KMS-11 (cell line): ENCODE results near the gene TRPV5.

Source experiments
- H2AFZ ChIP-seq: fragments of 200-600 bp; sonication (generic); 2 replicates; pipeline ENCODE4 v1.6.1; 2016; ENCODE audit warnings: antibody characterized with exemption, mixed run types, low read depth
- H3K27ac ChIP-seq: fragments of 200-600 bp; sonication (generic); 2 replicates; pipeline ENCODE4 v1.6.1; 2016; ENCODE audit warnings: mild to moderate bottlenecking, mixed run types
- H3K27me3 ChIP-seq: fragments of 200-600 bp; sonication (generic); 2 replicates; pipeline ENCODE4 v1.6.1; 2017; ENCODE audit warnings: mild to moderate bottlenecking, low read depth, mixed run types, moderate library complexity; ENCODE audit not compliant: insufficient read depth
- H3K36me3 ChIP-seq: fragments of 200-600 bp; sonication (generic); 2 replicates; pipeline ENCODE4 v1.6.1; 2017; ENCODE audit warnings: mild to moderate bottlenecking, mixed run types; ENCODE audit not compliant: insufficient read depth
- H3K4me1 ChIP-seq: fragments of 200-600 bp; sonication (generic); 2 replicates; pipeline ENCODE4 v1.6.1; 2016; ENCODE audit warnings: mild to moderate bottlenecking, low read depth, mixed run types; ENCODE audit not compliant: poor library complexity, severe bottlenecking
- H3K4me2 ChIP-seq: fragments of 200-600 bp; sonication (generic); 2 replicates; pipeline ENCODE4 v1.7.0; 2016; ENCODE audit warnings: mild to moderate bottlenecking, mixed run types
- H3K4me3 ChIP-seq: fragments of 200-600 bp; sonication (generic); IDR thresholded peaks from 2 replicates; pipeline ENCODE4 v1.6.1; 2017; ENCODE audit warnings: low read depth, low read length, mixed read lengths; ENCODE audit not compliant: insufficient read depth
- H3K79me2 ChIP-seq: fragments of 200-600 bp; sonication (generic); 2 replicates; pipeline ENCODE4 v1.6.1; 2016; ENCODE audit warnings: low read depth, mixed run types; ENCODE audit not compliant: insufficient read depth
- H3K9ac ChIP-seq: fragments of 200-600 bp; sonication (generic); 2 replicates; pipeline ENCODE4 v1.6.1; 2016; ENCODE audit warnings: mild to moderate bottlenecking, mixed run types
- H4K20me1 ChIP-seq: fragments of 200-600 bp; sonication (generic); 2 replicates; pipeline ENCODE4 v1.6.1; 2016; ENCODE audit warnings: mild to moderate bottlenecking, mixed run types; ENCODE audit not compliant: insufficient read depth
- CTCF ChIP-seq: fragments of 200-600 bp; sonication (generic); conservative IDR thresholded peaks from 2 replicates; pipeline ENCODE4 v1.6.1; 2017; ENCODE audit warnings: low read depth, mild to moderate bottlenecking, antibody characterized with exemption, low read length, moderate library complexity, mixed read lengths

The TRPV5 gene

GRCh38 chr7:142886866-142887265, 46.7 kb downstream of the TRPV5 start:
- no peak overlapping the region for H3K4me2 ChIP-seq
- H3K36me3 ChIP-seq, result no peaks in the 10 kb centered on the region
- H3K4me1 ChIP-seq, result no peaks in the 10 kb centered on the region
- H3K27me3 ChIP-seq, result no peaks in the 10 kb centered on the region
- no peak overlapping the region for H3K4me3 ChIP-seq
- H3K9ac ChIP-seq, result no peak overlapping the region
- H2AFZ ChIP-seq, result no peak overlapping the region
- no peaks in the 10 kb centered on the region for H3K79me2 ChIP-seq
- no peaks in the 10 kb centered on the region for H4K20me1 ChIP-seq
- H3K27ac ChIP-seq, result no peak overlapping the region
- no peak for TF ChIP-seq CTCF

- Histone ChIP-seq H3K27ac (no peak within 1 kb of the TSS), H4K20me1 (no peaks in the 10 kb centered on the region), H3K4me2 (no peak within 1 kb of the TSS), H3K9ac (no peak within 1 kb of the TSS), H3K4me1 (no peaks in the 10 kb centered on the region), H3K36me3 (no peaks in the 10 kb centered on the region), H3K79me2 (no peaks in the 10 kb centered on the region), H3K4me3 (no peak within 1 kb of the TSS), H3K27me3 (no peaks in the 10 kb centered on the region), H2AFZ (no peak within 1 kb of the TSS)
- no peak for TF ChIP-seq CTCF
Observed at GRCh38 chr7:142885311-142886230, 48.0 kb downstream of the TRPV5 start, which contains the start of gene TRPV6. Gene TRPV6 (minus strand): TSS chr7:142885745.

GRCh38 chr7:142884286-142884640, 49.3 kb downstream of the TRPV5 start:
- no peak overlapping the region for H3K9ac ChIP-seq
- TF ChIP-seq CTCF, result no peak

GRCh38 chr7:142883571-142884285, 49.8 kb downstream of the TRPV5 start:
- Histone ChIP-seq H3K79me2 (no peaks in the 10 kb centered on the region), H3K4me3 (no peak overlapping the region), H3K27me3 (no peaks in the 10 kb centered on the region), H4K20me1 (no peaks in the 10 kb centered on the region), H3K9ac (no peak overlapping the region), H3K36me3 (no peaks in the 10 kb centered on the region), H2AFZ (no peak overlapping the region), H3K4me1 (no peaks in the 10 kb centered on the region), H3K27ac (no peak overlapping the region), H3K4me2 (no peak overlapping the region)
- no peak for TF ChIP-seq CTCF

More at GRCh38 chr7:142884286-142884640, 49.3 kb downstream of the TRPV5 start:
- Histone ChIP-seq H3K79me2 (no peaks in the 10 kb centered on the region), H3K4me1 (no peaks in the 10 kb centered on the region), H3K27ac (no peak overlapping the region), H3K4me2 (no peak overlapping the region), H2AFZ (no peak overlapping the region), H3K27me3 (no peaks in the 10 kb centered on the region), H3K36me3 (no peaks in the 10 kb centered on the region), H3K4me3 (no peak overlapping the region), H4K20me1 (no peaks in the 10 kb centered on the region)
